Activated CD4-positive, alpha-beta T cell treated with anti-CD3 and anti-CD28 coated beads for 48 hours (primary cell): ENCODE data around the gene IPO9.

Experiments
- DNase-seq: peaks from one replicate; pipeline ENCODE4 v3.0.0-alpha.2; 2020

Gene IPO9

DNA sequence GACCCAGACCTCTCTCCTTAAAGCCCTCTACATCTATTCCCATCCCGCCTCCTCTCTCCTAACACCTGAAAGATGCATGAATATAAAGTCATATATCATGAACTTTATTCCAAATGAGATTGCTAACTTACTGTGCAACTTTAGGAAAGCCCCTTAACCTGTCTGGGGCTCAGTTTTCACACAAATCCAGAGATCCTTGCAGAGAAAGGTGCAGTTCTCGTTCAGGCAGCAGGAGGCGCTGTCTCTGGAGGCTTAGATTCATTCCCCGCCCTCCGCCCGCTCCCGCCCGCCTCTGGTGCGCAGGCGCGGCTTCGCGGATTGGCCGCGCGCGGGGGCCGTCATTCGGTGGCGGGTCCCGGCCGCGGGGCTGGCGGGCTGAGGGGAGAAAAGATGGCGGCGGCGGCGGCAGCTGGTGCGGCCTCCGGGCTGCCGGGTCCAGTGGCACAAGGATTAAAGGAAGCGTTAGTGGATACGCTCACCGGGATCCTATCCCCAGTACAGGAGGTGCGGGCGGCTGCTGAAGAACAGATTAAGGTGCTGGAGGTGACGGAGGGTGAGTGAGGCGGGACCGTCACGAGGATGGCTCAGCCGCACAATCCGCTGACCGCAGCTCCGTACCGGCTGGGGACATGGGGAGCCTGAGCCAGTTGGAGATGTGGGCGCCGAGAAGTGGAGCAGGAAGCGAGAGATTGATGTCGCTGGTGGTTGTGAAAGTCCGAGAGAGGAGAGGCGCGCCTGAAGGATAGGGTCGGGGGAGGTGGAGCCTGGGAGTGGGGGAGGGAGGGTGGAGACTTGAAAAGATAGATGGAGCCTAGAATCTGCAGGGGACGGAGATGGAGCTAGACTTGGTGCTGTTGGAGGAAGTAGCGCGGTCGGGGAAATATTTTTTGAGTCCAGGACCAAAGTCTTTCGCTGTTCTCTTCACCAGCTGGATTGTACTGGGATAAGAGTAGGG is at the start of gene IPO9:
TSS of gene IPO9 (plus strand) at position 338 of the 955 bp plus-strand sequence. CDS start at position 391, 53 bp downstream.
- DNase-seq = peak; percentile 97

DNA sequence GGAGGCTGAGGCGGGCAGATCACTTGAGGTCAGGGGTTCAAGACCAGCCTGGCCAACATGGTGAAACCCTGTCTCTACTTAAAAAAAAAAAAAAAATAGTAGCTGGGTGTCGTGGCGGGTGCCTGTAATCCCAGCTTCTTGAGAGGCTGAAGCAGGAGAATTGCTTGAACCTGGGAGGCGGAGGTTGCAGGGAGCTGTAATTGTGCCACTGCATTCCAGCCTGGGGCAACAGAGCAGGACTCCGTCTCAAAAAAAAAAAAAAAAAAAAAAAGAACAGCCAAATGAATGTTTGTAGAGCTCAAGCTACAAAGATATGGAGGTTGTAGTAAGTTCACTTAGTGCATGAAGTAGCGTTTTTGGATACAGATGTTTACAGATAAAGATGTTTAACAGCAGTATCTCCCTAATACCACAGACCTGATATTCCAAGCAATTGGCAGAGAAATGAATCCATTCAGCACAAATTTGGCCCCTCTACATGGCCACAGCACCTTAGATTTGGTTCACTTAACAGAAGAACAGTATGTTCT is 49.5 kb upstream of the IPO9 start:
- DNase-seq = no peak

DNA sequence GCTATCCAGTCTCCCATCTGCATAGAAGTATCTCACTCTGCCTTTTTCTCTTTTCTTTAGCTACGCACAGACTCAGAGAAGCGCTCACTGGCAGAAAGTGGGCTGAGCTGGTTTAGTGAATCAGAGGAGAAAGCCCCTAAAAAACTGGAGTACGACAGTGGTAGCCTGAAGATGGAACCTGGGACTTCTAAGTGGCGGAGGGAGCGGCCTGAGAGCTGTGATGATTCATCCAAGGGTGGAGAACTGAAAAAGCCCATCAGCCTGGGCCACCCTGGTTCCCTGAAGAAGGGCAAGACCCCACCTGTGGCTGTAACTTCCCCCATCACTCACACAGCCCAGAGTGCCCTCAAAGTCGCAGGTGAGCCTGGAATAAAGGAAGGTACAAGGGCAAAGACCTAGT is 48.0 kb upstream of the IPO9 start:
- DNase-seq = no peak

DNA sequence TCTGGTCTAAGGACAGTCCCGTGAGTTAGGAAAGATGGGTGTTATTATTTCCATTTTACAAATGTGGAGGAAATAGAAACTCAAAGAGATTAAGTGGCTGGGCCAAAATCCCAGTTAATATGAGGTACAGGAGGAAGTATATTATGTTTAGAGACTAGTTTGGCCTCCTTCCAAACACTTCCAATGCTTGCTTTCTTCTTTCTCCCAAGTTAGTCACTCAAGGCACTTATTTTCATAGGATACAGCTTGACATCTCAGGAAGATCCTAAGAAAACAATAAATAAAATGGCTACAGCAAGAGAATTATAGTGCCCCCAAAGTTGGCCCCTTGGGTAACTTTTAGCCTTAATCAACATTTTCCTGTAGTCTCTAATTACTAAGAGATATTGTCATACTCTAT is 47.5 kb upstream of the IPO9 start:
- DNase-seq = no peak

DNA sequence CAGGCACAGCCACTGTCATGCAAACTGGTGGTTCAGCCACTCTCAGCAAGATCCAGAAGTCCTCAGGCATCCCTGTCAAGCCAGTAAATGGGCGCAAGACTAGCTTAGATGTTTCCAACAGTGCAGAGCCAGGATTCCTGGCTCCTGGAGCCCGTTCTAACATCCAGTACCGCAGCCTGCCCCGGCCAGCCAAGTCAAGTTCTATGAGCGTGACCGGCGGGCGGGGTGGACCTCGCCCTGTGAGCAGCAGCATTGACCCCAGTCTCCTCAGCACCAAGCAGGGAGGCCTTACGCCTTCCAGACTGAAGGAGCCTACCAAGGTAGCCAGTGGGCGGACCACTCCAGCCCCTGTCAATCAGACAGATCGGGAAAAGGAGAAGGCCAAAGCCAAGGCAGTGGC is 46.6 kb upstream of the IPO9 start:
- DNase-seq = no peak

DNA sequence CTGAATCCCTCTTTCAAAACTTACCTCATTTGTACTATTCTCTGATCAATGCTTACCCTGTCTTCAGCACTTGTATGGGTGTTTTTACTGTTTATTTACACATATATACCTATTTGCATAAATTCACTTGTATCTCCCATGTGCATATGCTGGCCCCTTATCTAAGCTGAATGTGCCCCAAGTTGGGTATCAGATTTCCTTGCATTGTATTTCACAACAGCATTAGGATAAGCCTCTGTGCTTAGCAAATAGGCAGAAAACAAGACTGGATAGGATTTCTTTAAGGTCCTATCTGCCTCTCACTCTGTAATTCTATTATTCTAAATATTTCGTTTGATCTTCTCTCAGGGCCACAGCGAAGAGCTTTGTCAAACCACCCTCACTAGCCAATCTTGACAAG is 45.9 kb upstream of the IPO9 start:
- no peak for DNase-seq

DNA sequence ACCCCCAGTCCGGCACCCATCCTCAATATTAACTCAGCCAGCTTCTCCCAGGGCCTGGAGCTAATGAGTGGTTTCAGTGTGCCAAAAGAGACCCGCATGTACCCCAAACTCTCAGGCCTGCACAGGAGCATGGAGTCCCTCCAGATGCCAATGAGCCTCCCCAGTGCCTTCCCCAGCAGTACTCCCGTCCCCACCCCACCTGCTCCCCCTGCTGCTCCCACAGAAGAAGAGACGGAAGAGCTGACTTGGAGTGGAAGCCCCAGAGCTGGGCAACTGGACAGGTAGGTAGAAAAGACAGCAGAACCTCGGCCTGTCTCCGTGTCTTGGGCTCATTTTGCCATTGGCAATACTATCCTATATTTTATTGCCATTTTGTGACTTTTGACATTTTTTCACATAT is 45.4 kb upstream of the IPO9 start:
- no peak for DNase-seq

DNA sequence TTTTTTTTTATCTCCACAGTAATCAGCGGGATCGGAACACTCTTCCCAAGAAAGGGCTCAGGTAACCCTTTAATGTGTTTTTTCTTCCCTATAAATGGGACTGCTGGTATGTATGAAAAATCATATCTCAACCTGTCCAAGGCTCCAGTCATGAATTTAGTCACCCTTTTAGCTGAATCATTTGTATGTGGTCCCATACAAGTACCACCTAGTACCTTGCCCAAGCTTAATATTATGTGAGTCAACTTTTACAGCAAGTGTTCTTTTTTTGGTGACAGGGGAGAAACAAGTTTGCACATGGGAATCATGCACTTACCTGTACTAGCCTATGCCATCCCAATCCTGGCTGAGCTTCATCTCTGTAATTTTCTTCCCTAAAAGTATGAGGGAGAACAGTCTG is 43.7 kb upstream of the IPO9 start:
- DNase-seq = no peak

DNA sequence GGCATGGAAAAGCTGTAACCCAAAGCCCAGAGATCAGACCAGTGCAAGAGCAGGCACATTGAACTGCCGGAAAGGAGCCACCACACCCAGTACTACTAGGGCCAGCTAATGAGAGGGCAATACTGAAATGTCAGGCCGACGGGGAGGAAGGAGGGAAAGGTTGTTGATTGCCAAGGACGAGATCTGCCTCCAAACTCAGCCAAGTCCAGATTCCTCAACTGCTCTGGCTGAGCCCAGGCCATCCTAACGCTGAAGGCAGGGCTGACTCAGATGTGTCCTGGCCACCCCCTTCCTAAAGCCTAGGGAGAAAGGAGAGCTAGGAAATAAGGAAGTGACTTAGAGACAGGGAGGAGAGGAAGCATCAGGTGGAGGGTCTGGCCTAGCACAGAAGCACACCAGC is 42.1 kb upstream of the IPO9 start:
- no peak for DNase-seq

DNA sequence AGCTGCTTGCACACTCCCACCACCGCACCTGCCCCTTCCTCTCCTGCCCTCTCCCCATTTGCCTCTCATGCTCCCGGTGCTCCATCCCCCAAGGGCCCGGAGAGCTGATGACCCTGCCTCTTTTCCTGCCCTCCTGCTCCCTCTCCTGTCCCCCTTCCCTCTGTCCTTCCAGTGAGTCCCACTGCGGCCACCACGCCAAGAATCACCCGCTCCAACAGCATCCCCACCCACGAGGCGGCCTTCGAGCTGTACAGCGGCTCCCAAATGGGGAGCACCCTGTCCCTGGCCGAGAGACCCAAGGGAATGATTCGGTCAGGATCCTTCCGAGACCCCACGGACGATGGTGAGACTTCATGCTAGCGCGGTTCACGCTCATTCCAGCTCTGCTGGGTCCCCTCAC is 40.7 kb upstream of the IPO9 start:
- no peak for DNase-seq

DNA sequence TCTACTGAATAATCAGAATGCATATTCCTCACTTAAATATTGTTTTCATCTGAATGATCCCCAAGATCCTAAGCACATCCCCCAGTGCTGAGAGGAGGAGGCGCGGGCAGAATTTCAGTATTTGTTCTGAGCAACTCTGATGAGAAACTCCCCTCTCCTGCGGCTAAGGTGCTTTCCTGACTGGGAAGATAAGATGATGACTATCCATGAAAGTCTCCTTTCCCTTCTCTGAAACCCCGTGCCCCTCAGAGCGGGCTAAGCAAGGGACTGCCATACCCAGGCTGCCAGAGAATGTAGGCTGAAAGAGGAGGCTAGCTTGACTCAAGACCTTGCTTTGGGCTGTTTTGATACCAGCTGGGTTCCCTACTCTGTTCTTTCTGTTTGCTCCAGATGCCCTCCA is 39.7 kb upstream of the IPO9 start:
- no peak for DNase-seq

DNA sequence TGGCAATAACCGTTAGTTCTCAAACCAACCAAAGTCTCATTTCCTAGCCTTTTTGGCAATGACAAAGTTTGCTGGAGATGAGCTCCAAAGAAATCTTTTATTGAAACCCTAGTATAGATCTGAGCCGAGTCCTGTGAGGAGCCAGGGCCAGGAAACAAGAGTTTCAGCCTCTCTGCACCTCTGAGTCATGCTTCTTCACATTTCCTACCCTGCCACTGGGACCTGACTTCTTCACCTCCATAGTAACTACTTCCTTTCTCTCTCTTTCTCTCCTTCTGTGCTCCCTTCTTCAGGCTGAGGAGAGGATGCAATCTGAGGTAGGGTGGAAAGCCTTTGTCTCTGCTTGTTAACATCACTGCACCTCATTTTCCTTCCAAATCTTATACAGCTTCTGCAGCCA is 38.7 kb upstream of the IPO9 start:
- no peak for DNase-seq

DNA sequence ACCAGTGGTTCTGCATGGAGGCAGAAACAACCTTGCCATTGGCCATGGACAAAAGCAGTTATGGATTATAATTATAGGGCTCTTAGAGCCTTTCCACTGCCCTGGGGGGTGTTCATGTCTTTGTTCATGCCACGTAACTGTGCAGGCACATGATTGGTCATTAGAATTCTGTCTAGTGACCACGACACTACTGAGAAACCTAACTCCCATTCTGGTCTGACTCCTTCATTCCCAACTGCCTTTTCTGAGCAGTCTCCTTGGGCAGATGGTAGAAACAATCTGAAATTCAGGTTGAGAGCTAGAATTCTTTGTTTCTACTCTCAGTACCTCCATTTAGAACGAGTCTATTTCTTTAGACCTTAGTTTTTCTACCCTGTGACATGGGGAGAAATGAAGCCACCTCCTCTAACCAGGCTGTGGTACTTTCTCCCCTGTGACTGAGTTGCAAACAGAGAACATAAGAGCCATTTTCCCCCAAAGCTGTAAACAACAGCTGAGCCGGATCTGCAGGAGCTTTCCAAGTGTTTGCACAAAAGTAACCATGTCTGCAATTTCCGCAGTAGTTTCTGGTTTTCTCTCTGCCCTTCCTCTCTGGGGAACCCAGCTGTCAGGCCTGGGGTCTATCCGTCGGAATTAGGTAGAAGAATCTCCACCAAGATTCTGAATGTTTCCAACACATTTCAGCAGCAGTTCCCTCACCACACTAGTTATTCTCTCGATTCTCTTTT is 37.7 kb upstream of the IPO9 start:
- DNase-seq = no peak

DNA sequence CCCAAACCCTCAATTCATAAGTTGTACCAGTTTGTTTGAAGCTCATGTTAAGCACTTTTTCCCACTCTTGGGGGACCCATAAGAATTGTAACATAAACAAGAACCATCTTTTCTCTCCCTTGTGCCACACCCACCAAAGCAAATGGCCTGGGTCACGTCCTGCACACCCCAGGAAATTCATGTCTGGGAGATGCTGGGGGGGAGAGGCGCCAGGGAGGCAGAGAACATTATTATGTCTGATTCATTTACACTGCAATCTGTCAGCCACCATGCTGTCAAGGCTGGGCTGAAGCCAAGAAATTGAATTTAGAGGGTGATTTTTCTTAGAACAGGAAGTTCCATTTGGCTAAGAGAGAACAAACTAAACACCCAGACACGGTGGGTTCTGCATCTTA is 37.2 kb upstream of the IPO9 start:
- DNase-seq = no peak

DNA sequence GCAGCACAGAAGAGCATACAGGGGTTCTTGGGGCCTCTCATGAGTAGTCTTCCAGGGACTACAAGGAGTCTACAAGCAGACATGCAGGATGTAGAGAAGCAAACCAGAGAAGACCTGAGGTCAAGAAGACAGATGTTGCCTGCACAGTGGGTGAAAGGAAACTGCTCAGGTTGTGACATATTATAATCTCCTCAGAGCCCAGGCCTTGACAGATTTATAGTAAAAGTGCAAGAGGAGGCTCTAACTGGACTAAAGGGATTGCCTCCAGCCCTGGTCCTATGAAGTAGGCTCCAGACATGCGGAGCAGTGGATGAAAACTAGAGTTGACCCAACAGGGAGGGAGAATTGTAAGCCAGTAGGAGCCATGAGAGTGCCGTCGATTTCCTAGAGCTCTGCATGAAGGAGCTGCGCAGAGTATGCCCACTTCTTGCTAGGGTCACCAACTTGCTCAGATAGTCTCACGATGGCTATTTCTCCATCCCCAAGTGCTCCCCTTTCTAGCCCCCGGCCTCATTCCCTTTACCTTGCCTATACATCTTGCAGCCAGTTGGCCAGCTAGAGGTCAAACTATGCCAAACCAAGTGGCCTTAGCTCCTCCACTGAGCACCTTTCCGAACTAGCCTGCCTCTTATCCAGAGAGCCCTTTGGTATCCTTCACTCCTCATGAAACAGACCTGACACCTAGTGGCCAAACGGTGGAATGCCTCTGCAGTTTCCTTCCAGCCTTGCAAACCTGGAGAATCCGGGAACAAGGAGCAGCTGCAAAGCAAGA is 36.2 kb upstream of the IPO9 start:
- DNase-seq = peak; percentile 66

DNA sequence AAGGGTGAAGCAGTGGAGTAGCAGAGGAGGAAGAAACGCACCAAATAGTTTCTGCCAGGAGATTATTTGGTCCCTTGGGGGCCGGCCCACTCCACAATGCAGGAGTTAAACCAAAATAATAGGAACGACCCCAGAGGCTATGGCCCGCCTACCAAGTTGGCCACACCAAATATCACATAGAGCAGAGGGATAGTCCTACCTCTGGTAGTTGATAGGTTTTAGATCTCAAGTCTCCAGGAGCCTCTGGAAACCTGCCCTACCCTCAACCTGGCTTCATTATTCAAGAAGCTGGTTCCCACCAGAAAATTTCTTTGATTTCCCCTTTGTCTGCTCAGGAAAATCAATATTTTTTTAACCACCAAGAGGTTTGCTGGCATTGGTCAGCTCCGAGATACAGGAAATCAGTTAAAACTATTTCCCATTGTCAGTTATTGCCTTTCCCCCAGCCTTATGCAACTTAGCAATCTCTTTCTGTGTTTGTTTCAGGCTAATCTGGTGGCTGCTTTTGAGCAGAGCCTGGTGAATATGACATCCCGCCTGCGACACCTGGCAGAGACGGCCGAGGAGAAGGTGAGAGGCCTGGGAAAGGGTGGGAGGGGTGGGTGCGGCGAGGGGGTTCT is 35.5 kb upstream of the IPO9 start:
- DNase-seq = no peak

DNA sequence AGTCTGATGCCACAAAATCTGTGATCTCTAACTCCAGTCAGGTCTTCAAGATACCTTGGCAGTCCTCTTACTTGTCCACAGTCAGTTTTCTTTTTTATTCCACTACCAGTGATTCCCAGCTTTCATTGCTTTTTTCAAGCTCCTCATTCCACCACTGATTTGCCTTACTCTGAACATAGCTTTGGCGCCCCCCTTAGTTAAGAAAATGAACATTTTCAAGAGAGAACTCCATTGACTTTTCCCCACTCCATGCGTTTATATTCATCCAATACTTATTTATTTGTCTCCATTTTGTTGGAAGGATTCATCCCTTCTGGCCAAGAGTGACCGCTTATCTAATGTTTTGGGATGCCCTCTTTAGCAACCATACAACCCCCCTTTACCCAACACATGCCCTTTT is 33.9 kb upstream of the IPO9 start:
- DNase-seq = no peak

DNA sequence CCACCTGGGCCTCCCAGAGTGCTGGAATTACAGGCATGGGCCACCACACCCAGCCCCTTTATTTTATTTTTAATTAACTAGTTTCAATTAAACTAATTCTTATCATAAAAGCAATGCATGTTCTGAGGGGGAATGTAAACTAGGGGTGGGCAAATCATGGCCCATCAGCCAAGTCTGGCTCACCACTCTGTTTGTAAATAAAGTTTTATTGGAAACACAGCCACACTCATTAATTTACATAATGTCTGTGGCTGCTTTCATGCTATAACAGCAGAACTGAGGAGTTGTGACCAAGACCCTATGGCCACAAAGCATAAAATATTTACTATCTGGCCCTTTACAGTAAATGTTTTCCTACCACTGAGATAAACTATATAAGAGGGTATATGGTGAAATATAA is 28.7 kb upstream of the IPO9 start:
- DNase-seq = no peak

DNA sequence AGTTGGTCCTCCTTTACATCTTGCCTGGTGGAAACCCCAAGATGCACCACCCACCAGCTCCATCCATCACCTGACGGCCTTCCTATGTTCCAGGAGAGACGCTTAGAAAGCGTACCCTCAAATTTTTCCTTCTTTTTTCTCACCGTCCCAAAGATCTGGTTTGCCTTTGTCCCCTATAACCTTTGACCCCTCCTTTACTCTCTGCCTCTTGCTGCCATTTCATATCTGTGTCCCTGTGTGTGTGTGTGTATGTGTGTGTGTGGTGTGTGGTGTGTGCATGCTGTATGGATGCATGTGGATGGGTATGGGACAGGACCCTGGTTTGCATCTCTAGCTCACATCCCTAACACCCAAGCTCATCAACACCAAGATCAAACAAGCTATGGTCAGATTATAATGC is 22.2 kb upstream of the IPO9 start:
- DNase-seq = no peak

DNA sequence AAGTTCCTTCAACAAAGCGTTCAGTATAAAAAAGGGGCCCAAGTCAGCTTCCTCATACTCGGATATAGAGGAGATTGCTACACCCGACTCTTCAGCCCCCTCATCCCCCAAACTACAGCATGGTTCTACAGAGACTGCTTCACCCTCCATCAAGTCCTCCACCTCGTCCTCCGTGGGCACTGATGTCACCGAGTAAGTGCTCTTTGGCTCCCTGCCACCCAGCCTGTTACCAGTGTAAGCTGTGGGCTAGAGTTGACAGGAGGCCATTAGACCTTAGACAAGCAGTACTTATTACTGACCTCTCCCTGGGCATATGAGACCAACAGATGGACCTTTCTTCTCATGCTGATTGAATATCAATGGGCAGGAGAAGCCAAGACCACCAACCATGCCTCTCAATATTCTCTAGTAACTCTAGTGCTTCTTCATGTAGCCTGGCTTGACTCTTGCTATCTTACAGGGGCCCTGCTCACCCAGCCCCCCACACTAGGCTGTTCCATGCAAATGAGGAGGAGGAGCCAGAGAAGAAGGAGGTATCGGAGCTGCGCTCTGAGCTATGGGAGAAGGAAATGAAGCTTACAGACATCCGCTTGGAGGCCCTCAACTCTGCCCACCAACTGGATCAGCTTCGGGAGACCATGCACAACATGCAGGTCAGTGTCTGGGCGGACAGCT is 20.9 kb upstream of the IPO9 start:
- DNase-seq = no peak

DNA sequence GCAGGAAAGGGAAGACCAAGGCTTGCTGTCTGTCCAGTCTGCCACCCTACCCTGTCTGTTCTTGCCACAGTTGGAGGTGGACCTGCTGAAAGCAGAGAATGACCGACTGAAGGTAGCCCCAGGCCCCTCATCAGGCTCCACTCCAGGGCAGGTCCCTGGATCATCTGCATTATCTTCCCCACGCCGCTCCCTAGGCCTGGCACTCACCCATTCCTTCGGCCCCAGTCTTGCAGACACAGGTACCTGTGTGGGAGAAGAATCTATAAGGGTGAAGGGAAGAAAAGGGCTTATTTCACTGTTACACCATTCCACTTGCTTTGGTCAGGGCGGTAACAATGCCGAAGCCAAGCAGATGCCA is 20.3 kb upstream of the IPO9 start:
- no peak for DNase-seq

DNA sequence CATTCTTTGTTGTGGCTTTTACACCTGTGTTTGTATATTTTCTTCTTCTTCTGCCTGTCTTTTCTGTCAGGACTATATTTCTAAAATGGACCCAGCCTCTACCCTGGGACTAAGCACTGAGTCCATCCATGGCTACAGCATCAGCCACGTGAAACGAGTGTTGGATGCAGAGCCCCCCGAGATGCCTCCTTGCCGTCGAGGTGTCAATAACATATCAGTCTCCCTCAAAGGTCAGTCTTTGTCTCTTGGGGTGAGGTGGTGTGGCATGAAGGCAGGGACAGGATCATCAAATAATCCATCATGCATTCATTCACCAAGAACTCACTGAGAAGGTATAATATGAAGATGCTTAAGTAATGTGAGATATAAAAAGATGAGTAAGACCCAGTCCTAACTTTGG is 19.1 kb upstream of the IPO9 start:
- no peak for DNase-seq
